ENCODE data around the gene LRRC8B. TPM values are rescaled to one million over a fixed set of nuclear protein-coding genes. Genes with fewer than 3 reads are reported as not detected.
"Not testable (repeated sequence)": the region's sequence is repeated elsewhere in the genome, so short reads cannot be mapped to it uniquely, and the experiment has no call there.

LRRC8B gene
- total and polyA plus RNA-seq, 2 of the 8 experiments (the other 6 are each of a cell fraction or from before 2014, with no cell fraction given), result 18.4 to 29.2 TPM

GRCh38 chr1:89510061-89510460, 14.6 kb upstream of the LRRC8B start:
- DNase-seq (ENCODE audit: low read depth in 1 of 2, low spot score in 2 of 2); H3K9me3 ChIP-seq (ENCODE audit: insufficient read depth in 2 of 2, low read depth in 1 of 2, low read length in 1 of 2); POLR2A ChIA-PET (ENCODE audit: partially characterized antibody); H3K56ac ChIP-seq (replicated peaks; ENCODE audit: insufficient read length, low read depth, low read length); CTCF ChIA-PET (ENCODE audit: partially characterized antibody); H2BK15ac ChIP-seq (ENCODE audit: low read length); H3K18ac ChIP-seq (ENCODE audit: extremely low read depth, low read length); H2BK120ac ChIP-seq (replicated peaks; ENCODE audit: low read depth, low read length); H3K4me2 ChIP-seq (ENCODE audit: insufficient read depth in 1 of 2, low read depth in 2 of 2, low read length in 2 of 2); H3K27ac ChIP-seq (ENCODE audit: low read depth, low read length); H4K91ac ChIP-seq (replicated peaks; ENCODE audit: insufficient read length, low read length); H3K79me1 ChIP-seq (ENCODE audit: low read depth, low read length); FAIRE-seq; H2BK12ac ChIP-seq (ENCODE audit: low read depth, low read length); H3K27me3 ChIP-seq (replicated peaks in 1 of 4; ENCODE audit: control insufficient read depth in 3 of 4, extremely low read depth in 1 of 4, insufficient read depth in 3 of 4, low read length in 3 of 4); H2BK5ac ChIP-seq (ENCODE audit: low read depth, low read length); H4K5ac ChIP-seq (ENCODE audit: insufficient read length, low read depth, low read length); H3K4me1 ChIP-seq (replicated peaks in 1 of 4; ENCODE audit: control insufficient read depth in 3 of 4, insufficient read depth in 4 of 4, low read length in 3 of 4); H3K9ac ChIP-seq (replicated peaks in 1 of 4; ENCODE audit: extremely low read depth in 1 of 4, low read depth in 3 of 4, low read length in 3 of 4); H2AFZ ChIP-seq (ENCODE audit: low read length); H3K14ac ChIP-seq (ENCODE audit: insufficient read length); H3K79me2 ChIP-seq (ENCODE audit: control insufficient read depth in 1 of 2, insufficient read depth in 2 of 2, low read length in 2 of 2); H4K20me1 ChIP-seq (replicated peaks in 1 of 2; ENCODE audit: control insufficient read depth in 1 of 2, insufficient read depth in 2 of 2, low read length in 2 of 2); H4K8ac ChIP-seq (ENCODE audit: extremely low read depth, insufficient read depth, low read length); H3K23ac ChIP-seq (ENCODE audit: insufficient read length); H3K36me3 ChIP-seq (ENCODE audit: control insufficient read depth in 2 of 4, insufficient read depth in 4 of 4, low read length in 3 of 4); H3K23me2 ChIP-seq (ENCODE audit: low read depth, low read length); H2AK5ac ChIP-seq (ENCODE audit: low read depth, low read length); H2BK20ac ChIP-seq (ENCODE audit: low read length); H3K4me3 ChIP-seq (ENCODE audit: extremely low read depth in 1 of 4, insufficient read depth in 2 of 4, low read depth in 3 of 4, low read length in 4 of 4); H3K4ac ChIP-seq (replicated peaks; ENCODE audit: insufficient read length, low read depth, low read length): not testable (repeated sequence)
- WGBS, 2 experiments (ENCODE audit: extremely low coverage in 1 of 2, insufficient coverage in 1 of 2, insufficient read length in 1 of 2, insufficient replicate concordance in 2 of 2, low coverage in 1 of 2, low lambda C conversion rate in 2 of 2, missing lambda C conversion rate in 1 of 2), result 95% methylated on average over 5 of the region's 5 CpGs; no CpG with 5 or more reads in 1 of the 2 experiments

Measured in H1 (cell line).